H1 (cell line): Measurements from ENCODE around the gene CISH. TPM values are rescaled to one million over a fixed set of nuclear protein-coding genes. Genes with fewer than 3 reads are reported as not detected.

Source experiments
- CHD1 ChIP-seq: IDR thresholded peaks from 2 replicates; pipeline ENCODE4 v1.6.1; 2012; ENCODE audit warnings: low read depth, low read length, improper control_type of control experiment
- CHD7 ChIP-seq: fragments of 300-600 bp; sonication (generic); IDR thresholded peaks from 2 replicates; pipeline ENCODE4 v1.7.1; 2012; ENCODE audit warnings: low read length, moderate library complexity, mild to moderate bottlenecking, inconsistent platforms; ENCODE audit not compliant: insufficient replicate concordance
- RBBP5 ChIP-seq: IDR thresholded peaks from 2 replicates; pipeline ENCODE4 v1.7.1; 2012; ENCODE audit warnings: low read depth, mild to moderate bottlenecking, inconsistent platforms, low read length, moderate library complexity, borderline replicate concordance
- polyA plus RNA-seq, 7 experiments: library from polyadenylated mRNA; depleted of rRNA in 3 of 7; stranded (reverse) in 5 of 7; unstranded in 2 of 7; fragments of >200 nt in 5 of 7; fragments of 200-250 nt in 2 of 7; gene quantifications; 1 replicate in 5 of 7; 2 replicates in 1 of 7; 4 replicates in 1 of 7; pipeline versions ENCODE4 v1.2.1 to v1.2.3, GENCODE V29; 2011 to 2013; ENCODE audit warnings: missing spikeins in 2 of 7, mixed read lengths in 2 of 7
- total RNA-seq: library from RNA; stranded (reverse); fragmentation: NEBNext Ultra II Directional; extraction: Animal tissue kit (Norgen Biotek cat#: 25700); gene quantifications from 2 replicates; pipeline ENCODE4 v1.2.1, GENCODE V29; 2021

CISH gene
- total and polyA plus RNA-seq, 2 of the 8 experiments (the other 6 are each of a cell fraction or from before 2014, with no cell fraction given), result 1.9 to 2.2 TPM

DNA sequence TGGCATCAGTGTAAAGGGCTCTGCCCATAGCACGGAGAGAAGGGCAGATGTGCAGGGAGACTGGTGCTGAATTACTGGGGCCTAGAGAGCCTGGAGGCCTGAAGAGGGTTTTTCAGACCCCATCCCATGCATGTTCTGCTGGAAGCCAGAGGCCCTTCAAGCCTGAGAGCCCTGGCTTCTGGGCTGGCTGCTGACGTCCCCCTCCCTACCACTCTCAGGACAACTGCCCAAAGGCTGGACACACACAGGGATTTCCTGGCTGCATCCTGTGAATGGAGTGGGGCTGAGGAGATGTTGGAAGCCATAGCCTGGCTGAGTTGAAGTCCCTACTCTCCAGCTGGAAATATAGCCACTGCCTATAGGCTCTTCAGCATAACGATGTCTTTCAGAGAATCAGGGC is 46.2 kb upstream of the CISH start (continued):
- no peak for TF ChIP-seq CHD7
- no peak for TF ChIP-seq CHD1
- TF ChIP-seq RBBP5, result no peak
